ENCODE results near the gene MAN1A2. TPM values are rescaled to one million over a fixed set of nuclear protein-coding genes. Genes with fewer than 3 reads are reported as not detected.

The MAN1A2 gene
- total and polyA plus RNA-seq, 9 of the 15 experiments (the other 6 are each of a cell fraction or from before 2014, with no cell fraction given), result 4.2 to 38.4 (median 18.7) TPM

- peak; percentile 30 for TF ChIP-seq CTCFL (IDR thresholded peaks at IDR 0.05; ENCODE audit: borderline replicate concordance, insufficient read depth, low read depth, low read length, poor library complexity, severe bottlenecking)
- TF ChIP-seq MBD2 (IDR thresholded peaks at IDR 0.05; ENCODE audit: borderline replicate concordance, low read depth), result no peak
- no peak for TF ChIP-seq CBFA2T2 (conservative IDR thresholded peaks at IDR 0.05)
- TF ChIP-seq ZNF316 (IDR thresholded peaks at IDR 0.05), result no peak
- TF ChIP-seq HMG20A (CRISPR knock-in tag; conservative IDR thresholded peaks at IDR 0.05), result no peak
- TF ChIP-seq SREBF2 (CRISPR knock-in tag; IDR thresholded peaks at IDR 0.05), result no peak
- peak; percentile 28; the same call in 1 of the 2 replicates for TF ChIP-seq SMARCE1 (IDR thresholded peaks at IDR 0.05)
- TF ChIP-seq USF1 (CRISPR knock-in tag; IDR thresholded peaks at IDR 0.05), result no peak
- TF ChIP-seq ZNF778 (CRISPR knock-in tag; IDR thresholded peaks at IDR 0.05), result no peak
- no peak for TF ChIP-seq PATZ1 (CRISPR knock-in tag; IDR thresholded peaks at IDR 0.05; ENCODE audit: borderline replicate concordance)
- TF ChIP-seq ZNF77 (CRISPR knock-in tag; IDR thresholded peaks at IDR 0.05), result no peak
- no peak for TF ChIP-seq HMG20B (CRISPR knock-in tag; IDR thresholded peaks at IDR 0.05)
- no peak for TF ChIP-seq U2AF2 (optimal IDR thresholded peaks at IDR 0.05; ENCODE audit: low read depth, low read length)
- TF ChIP-seq GTF3C2 (IDR thresholded peaks at IDR 0.05; ENCODE audit: borderline replicate concordance, extremely low read depth, insufficient read length), result no peak
- peak; percentile 14; the same call in 1 of the 2 replicates for TF ChIP-seq PTTG1 (tag; IDR thresholded peaks at IDR 0.05; ENCODE audit: low read depth)
- no peak for TF ChIP-seq CHD1 (IDR thresholded peaks at IDR 0.05; ENCODE audit: low read length)
- TF ChIP-seq MTA3 (IDR thresholded peaks at IDR 0.05; ENCODE audit: borderline replicate concordance), result 0 out of 2 replicates have a peak, but pooled peaks have one; percentile 60
- TF ChIP-seq ZNF165 (CRISPR knock-in tag; IDR thresholded peaks at IDR 0.05; ENCODE audit: borderline replicate concordance), result no peak
- peak; percentile 38 to 42; a peak in 2 of 4 replicates for TF ChIP-seq MAZ (CRISPR knock-in tag; conservative IDR thresholded peaks at IDR 0.05 in 1 of 2, IDR thresholded peaks at IDR 0.05 in 1 of 2)
- TF ChIP-seq RNF2 (IDR thresholded peaks at IDR 0.05), result peak; percentile 72; the same call in 1 of the 2 replicates
Observed at GRCh38 chr1:117339866-117340700, 27.2 kb upstream of the MAN1A2 start (continued).

Measured in K562 (cell line).